ENCODE data around the gene PID1.

DNA sequence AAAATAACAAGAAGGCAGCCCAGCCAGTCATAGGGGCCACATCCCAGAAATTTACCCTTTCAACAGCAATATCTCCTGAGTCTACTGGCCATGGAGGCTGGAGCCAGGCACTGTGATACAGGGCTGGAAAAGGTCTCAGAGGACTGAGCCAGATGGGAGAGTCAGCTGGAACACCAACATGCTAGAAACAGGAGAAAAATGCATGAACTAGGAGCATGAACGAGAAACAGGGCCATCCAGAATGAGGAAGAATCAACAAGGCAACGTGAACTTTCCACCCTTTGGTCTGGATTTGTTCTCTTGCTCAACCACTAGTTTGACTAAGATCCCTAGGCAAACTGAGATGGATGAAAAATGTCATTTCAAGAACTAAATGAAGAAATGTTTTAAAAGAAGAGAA, 13.1 kb downstream of the PID1 start:
- TF ChIP-seq SUZ12 (IDR thresholded peaks at IDR 0.05; ENCODE audit: extremely low read depth, insufficient read depth, insufficient read length): no peak
- no peak for TF ChIP-seq YY1 (IDR thresholded peaks at IDR 0.05; ENCODE audit: insufficient read depth, insufficient read length)
- no peak for TF ChIP-seq ZNF274 (IDR thresholded peaks at IDR 0.05; ENCODE audit: low read depth, low read length)
